ENCODE data around the gene GRID2. TPM values are rescaled to one million over a fixed set of nuclear protein-coding genes. Genes with fewer than 3 reads are reported as not detected.
"Not testable (repeated sequence)": the region's sequence is repeated elsewhere in the genome, so short reads cannot be mapped to it uniquely, and the experiment has no call there.

The GRID2 gene
- total RNA-seq, 1 donor from 2014 or later, result 0.17 TPM

GRCh38 chr4:92421920-92422319 lies 118.2 kb downstream of the GRID2 start:
- H3K27me3 ChIP-seq, result no peaks in the 10 kb centered on the region
- H3K27ac Mint-ChIP-seq, result no peak overlapping the region

DNA sequence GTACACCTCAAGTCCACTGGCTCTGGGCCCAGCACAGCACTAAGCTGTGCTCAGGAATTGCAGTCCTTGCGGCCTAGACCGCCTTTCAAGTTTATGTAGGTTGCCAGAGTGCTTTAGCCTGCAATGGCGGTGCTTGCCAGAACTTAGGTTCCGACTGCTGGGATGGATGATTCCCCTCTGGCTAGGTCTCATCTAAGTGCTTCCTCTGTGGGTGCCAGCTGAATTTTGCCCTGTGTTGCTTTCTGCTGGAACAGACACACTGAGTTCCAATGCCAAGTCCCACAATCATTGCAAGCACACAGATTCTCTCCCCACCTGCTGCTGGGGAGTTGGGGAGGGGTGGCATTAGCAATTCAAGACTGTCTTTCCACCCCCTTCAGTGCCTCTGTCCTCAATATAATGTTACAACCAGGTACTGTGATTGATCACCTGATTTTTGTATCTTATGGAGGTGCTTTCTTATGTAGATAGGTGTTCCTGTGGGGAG lies 129.5 kb downstream of the GRID2 start:
- Histone ChIP-seq H3K4me2 (no peak overlapping the region), H3K4me1 (no peaks in the 10 kb centered on the region), H3K9ac (no peak overlapping the region), H3K9me3 (ENCODE audit: low read depth) (no peaks in the 10 kb centered on the region), H2AFZ (replicated peaks) (no peak overlapping the region), H3K79me2 (ENCODE audit: low read depth) (no peaks in the 10 kb centered on the region), H3K27ac (no peak overlapping the region), H3K36me3 (no peaks in the 10 kb centered on the region), H3K4me3 (no peak overlapping the region), H4K20me1 (ENCODE audit: low read depth) (no peaks in the 10 kb centered on the region), H3F3A (ENCODE audit: low read depth) (no peaks in the 10 kb centered on the region), H3K27me3 (no peaks in the 10 kb centered on the region)
- H3K27me3 Mint-ChIP-seq (ENCODE audit: insufficient read depth, low read depth), result peaks cover 2% of the 10 kb centered on the region
- H3K27ac Mint-ChIP-seq, result no peak overlapping the region
- DNase-seq (ENCODE audit: low spot score), result no peak
- TF ChIP-seq EZH2phosphoT487 (IDR thresholded peaks at IDR 0.05) (no peak), EZH2 (IDR thresholded peaks at IDR 0.05) (no peak)
- TF ChIP-seq, protein P1, sequence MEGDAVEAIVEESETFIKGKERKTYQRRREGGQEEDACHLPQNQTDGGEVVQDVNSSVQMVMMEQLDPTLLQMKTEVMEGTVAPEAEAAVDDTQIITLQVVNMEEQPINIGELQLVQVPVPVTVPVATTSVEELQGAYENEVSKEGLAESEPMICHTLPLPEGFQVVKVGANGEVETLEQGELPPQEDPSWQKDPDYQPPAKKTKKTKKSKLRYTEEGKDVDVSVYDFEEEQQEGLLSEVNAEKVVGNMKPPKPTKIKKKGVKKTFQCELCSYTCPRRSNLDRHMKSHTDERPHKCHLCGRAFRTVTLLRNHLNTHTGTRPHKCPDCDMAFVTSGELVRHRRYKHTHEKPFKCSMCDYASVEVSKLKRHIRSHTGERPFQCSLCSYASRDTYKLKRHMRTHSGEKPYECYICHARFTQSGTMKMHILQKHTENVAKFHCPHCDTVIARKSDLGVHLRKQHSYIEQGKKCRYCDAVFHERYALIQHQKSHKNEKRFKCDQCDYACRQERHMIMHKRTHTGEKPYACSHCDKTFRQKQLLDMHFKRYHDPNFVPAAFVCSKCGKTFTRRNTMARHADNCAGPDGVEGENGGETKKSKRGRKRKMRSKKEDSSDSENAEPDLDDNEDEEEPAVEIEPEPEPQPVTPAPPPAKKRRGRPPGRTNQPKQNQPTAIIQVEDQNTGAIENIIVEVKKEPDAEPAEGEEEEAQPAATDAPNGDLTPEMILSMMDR (IDR thresholded peaks at IDR 0.05), result no peak
- no peaks in the 10 kb centered on the region for H3K4me1 Mint-ChIP-seq
- no peaks in the 10 kb centered on the region for H3K36me3 Mint-ChIP-seq
- peaks cover 6% of the 10 kb centered on the region for H3K9me3 Mint-ChIP-seq
- no peak overlapping the region for H3K4me3 Mint-ChIP-seq

More at GRCh38 chr4:92421920-92422319, 118.2 kb downstream of the GRID2 start:
- H3K4me1 ChIP-seq, result no peaks in the 10 kb centered on the region
- Mint-ChIP-seq H3K4me1 (no peaks in the 10 kb centered on the region), H3K4me3 (no peak overlapping the region), H3K36me3 (no peaks in the 10 kb centered on the region), H3K9me3 (no peaks in the 10 kb centered on the region), H3K27me3 (ENCODE audit: insufficient read depth, low read depth) (peaks cover 2% of the 10 kb centered on the region)
- H2AFZ ChIP-seq (replicated peaks), result peak overlapping the region; percentile 73
- H3K9ac ChIP-seq, result no peak overlapping the region
- no peaks in the 10 kb centered on the region for H3K79me2 ChIP-seq (ENCODE audit: low read depth)
- no peaks in the 10 kb centered on the region for H3K36me3 ChIP-seq
- H3K9me3 ChIP-seq (ENCODE audit: low read depth), result no peaks in the 10 kb centered on the region
- H3K4me2 ChIP-seq, result no peak overlapping the region
- no peak overlapping the region for H3K27ac ChIP-seq
- no peaks in the 10 kb centered on the region for H4K20me1 ChIP-seq (ENCODE audit: low read depth)
- TF ChIP-seq EZH2phosphoT487 (IDR thresholded peaks at IDR 0.05), result no peak
- TF ChIP-seq EZH2 (IDR thresholded peaks at IDR 0.05), result no peak
- TF ChIP-seq, protein P1 (IDR thresholded peaks at IDR 0.05), result no peak
- DNase-seq (ENCODE audit: low spot score), result no peak
- H3F3A ChIP-seq (ENCODE audit: low read depth), result no peaks in the 10 kb centered on the region
- H3K4me3 ChIP-seq, result no peak overlapping the region

DNA sequence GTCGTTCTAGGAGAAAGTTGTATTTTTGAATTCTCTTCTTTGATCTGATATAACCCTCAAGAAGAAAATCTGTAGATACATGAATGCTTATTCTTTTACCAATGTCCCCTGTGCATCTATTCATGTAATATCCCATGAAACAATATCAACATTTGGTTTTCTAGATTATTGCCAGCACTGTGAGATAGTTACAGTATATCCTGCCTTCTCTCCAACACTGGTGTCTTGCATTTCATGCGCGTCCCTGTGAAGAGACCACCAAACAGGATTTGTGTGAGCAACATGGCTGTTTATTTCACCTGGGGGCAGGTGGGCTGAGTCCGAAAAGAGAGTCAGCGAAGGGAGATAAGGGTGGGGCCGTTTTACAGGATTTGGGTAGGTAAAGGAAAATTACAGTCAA lies 135.0 kb downstream of the GRID2 start:
- H3K36me3 ChIP-seq; H3K79me2 ChIP-seq (ENCODE audit: low read depth); H3K4me2 ChIP-seq; H3K27me3 Mint-ChIP-seq (ENCODE audit: insufficient read depth, low read depth); H4K20me1 ChIP-seq (ENCODE audit: low read depth); DNase-seq (ENCODE audit: low spot score); H3K4me1 ChIP-seq; H3K27ac Mint-ChIP-seq; H3K27ac ChIP-seq; H3K4me3 ChIP-seq; H3K9ac ChIP-seq; H3K4me1 Mint-ChIP-seq; H3K9me3 ChIP-seq (ENCODE audit: low read depth); H3K36me3 Mint-ChIP-seq; H3K9me3 Mint-ChIP-seq; H3F3A ChIP-seq (ENCODE audit: low read depth); H3K4me3 Mint-ChIP-seq: not testable (repeated sequence)
- peaks cover 10% of the 10 kb centered on the region for H3K27me3 ChIP-seq
- H2AFZ ChIP-seq (replicated peaks), result peak overlapping the region; percentile 52

DNA sequence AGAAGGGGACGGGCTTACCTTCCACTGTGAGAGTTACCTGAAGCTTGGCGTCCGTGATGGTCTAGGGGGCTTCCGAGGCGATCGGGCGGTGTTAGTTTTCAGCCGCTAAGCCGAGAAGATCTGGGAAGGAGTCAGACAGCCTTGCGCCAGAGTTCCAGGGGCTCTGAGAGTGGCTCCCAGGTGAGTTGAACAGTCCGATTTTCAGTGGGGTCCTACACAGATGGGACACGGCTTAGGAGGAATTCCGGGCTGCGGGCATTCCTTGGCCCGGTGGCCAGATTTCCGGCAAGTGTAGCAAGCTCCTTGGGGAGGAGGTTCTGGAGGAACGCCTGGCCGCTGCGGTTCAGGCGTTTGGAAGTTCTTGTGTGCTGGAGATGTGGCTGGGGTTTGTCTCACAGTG lies 138.4 kb downstream of the GRID2 start:
- H3K9me3 Mint-ChIP-seq; H3K27ac Mint-ChIP-seq; DNase-seq (ENCODE audit: low spot score); H3K27ac ChIP-seq; H3K4me1 Mint-ChIP-seq; H3F3A ChIP-seq (ENCODE audit: low read depth); H3K36me3 ChIP-seq; H3K9me3 ChIP-seq (ENCODE audit: low read depth); H3K4me1 ChIP-seq; H3K4me3 Mint-ChIP-seq; H3K4me2 ChIP-seq; H3K27me3 Mint-ChIP-seq (ENCODE audit: insufficient read depth, low read depth); H4K20me1 ChIP-seq (ENCODE audit: low read depth); H3K36me3 Mint-ChIP-seq; H3K79me2 ChIP-seq (ENCODE audit: low read depth); H3K4me3 ChIP-seq; H3K9ac ChIP-seq: not testable (repeated sequence)
- Histone ChIP-seq H2AFZ (replicated peaks) (peak overlapping the region; percentile 69), H3K27me3 (peaks cover 12% of the 10 kb centered on the region)

DNA sequence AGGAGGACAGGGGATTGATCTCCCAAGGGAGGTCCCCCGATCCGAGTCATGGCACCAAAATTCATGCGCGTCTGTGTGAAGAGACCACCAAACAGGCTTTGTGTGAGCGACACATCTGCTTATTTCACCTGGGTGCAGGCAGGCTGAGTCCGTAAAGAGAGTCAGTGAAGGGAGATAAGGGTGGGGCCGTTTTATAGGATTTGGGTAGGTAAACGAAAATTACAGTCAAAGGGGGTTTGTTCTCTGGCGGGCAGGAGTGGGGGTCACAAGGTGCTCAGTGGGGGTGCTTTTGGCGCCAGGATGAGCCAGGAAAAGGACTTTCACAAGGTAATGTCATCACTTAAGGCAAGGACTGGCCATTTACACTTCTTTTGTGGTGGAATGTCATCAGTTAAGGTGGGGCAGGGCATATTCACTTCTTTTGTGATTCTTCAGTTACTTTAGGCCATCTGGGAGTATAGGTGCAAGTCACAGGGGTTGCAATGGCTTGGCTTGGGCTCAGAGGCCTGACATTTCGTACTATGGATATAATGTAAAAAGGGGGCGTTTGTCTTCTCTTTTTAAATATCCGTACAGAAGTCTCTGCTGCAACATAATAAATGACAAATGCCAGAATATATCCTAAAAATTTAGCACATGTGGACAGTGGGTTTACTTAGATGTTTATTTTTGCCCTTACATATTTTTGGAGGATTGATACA lies 140.5 kb downstream of the GRID2 start:
- not testable (repeated sequence) for H3K27me3 Mint-ChIP-seq (ENCODE audit: insufficient read depth, low read depth)

More for the DNA sequence above, 140.5 kb downstream of the GRID2 start:
- not testable (repeated sequence) for H3K27ac Mint-ChIP-seq; H3K4me3 Mint-ChIP-seq; H4K20me1 ChIP-seq (ENCODE audit: low read depth); H3K79me2 ChIP-seq (ENCODE audit: low read depth); H3K36me3 ChIP-seq; H3K4me2 ChIP-seq; H3K4me1 Mint-ChIP-seq; H3K27ac ChIP-seq; H3K4me3 ChIP-seq; DNase-seq (ENCODE audit: low spot score); H3F3A ChIP-seq (ENCODE audit: low read depth); H3K4me1 ChIP-seq; H3K9ac ChIP-seq; H3K9me3 ChIP-seq (ENCODE audit: low read depth); H3K9me3 Mint-ChIP-seq; H3K36me3 Mint-ChIP-seq
- peak overlapping the region; percentile 57 for H2AFZ ChIP-seq (replicated peaks)
- H3K27me3 ChIP-seq, result peaks cover 12% of the 10 kb centered on the region
